MM.1S (cell line): ENCODE results near the gene GALNT6.

ENCODE experiments used
- DNase-seq: peaks from one replicate; pipeline ENCODE4 v3.0.0-alpha.2; 2015
- H2AFZ ChIP-seq: fragments of 300-600 bp; sonication (generic); 2 replicates; pipeline ENCODE4 v1.6.0; 2016; ENCODE audit warnings: antibody characterized with exemption, low read length
- H3F3A ChIP-seq: fragments of 300-600 bp; sonication (generic); 2 replicates; pipeline ENCODE4 v1.6.1; 2016; ENCODE audit warnings: mild to moderate bottlenecking, antibody characterized with exemption, low read length, moderate library complexity, mixed read lengths; ENCODE audit not compliant: insufficient read depth
- H3K27ac ChIP-seq: fragments of 300-600 bp; sonication (generic); 2 replicates; pipeline ENCODE4 v1.5.1; 2016; ENCODE audit warnings: mild to moderate bottlenecking, low read length
- H3K27me3 ChIP-seq: fragments of 300-600 bp; sonication (generic); replicated peaks from 2 replicates; pipeline ENCODE4 v1.6.0; 2016; ENCODE audit warnings: low read length; ENCODE audit not compliant: insufficient read depth
- H3K36me3 ChIP-seq: fragments of 300-600 bp; sonication (generic); replicated peaks from 2 replicates; pipeline ENCODE4 v1.6.1; 2016; ENCODE audit warnings: mild to moderate bottlenecking, low read length, mixed read lengths; ENCODE audit not compliant: insufficient read depth
- H3K4me1 ChIP-seq: fragments of 300-600 bp; sonication (generic); 2 replicates; pipeline ENCODE4 v1.6.1; 2016; ENCODE audit warnings: low read length, mixed read lengths
- H3K4me2 ChIP-seq: fragments of 300-600 bp; sonication (generic); 2 replicates; pipeline ENCODE4 v1.6.0; 2016; ENCODE audit warnings: low read depth, low read length
- H3K4me3 ChIP-seq: fragments of 300-600 bp; sonication (generic); 2 replicates; pipeline ENCODE4 v1.5.1; 2016; ENCODE audit warnings: low read length, mixed read lengths
- H3K79me2 ChIP-seq: fragments of 300-600 bp; sonication (generic); 2 replicates; pipeline ENCODE4 v1.6.1; 2016; ENCODE audit warnings: mixed run types, low read length, mixed read lengths
- H3K9ac ChIP-seq: fragments of 300-600 bp; sonication (generic); 2 replicates; pipeline ENCODE4 v1.6.1; 2016; ENCODE audit warnings: low read length, mixed read lengths
- H3K9me2 ChIP-seq: fragments of 300-600 bp; sonication (generic); replicated peaks from 2 replicates; pipeline ENCODE4 v1.6.1; 2016; ENCODE audit warnings: mild to moderate bottlenecking, low read length, mixed read lengths; ENCODE audit not compliant: insufficient read depth
- H3K9me3 ChIP-seq: fragments of 300-600 bp; sonication (generic); replicated peaks from 2 replicates; pipeline ENCODE4 v1.6.1; 2016; ENCODE audit warnings: mild to moderate bottlenecking, low read length, mixed read lengths; ENCODE audit not compliant: insufficient read depth
- H4K20me1 ChIP-seq: fragments of 300-600 bp; sonication (generic); 2 replicates; pipeline ENCODE4 v1.6.1; 2016; ENCODE audit warnings: mild to moderate bottlenecking, low read length, moderate library complexity, mixed read lengths; ENCODE audit not compliant: insufficient read depth
- EZH2 ChIP-seq: fragments of 300-600 bp; sonication (generic); optimal IDR thresholded peaks from 2 replicates; pipeline ENCODE3; 2017; ENCODE audit warnings: low read depth, mild to moderate bottlenecking, antibody characterized with exemption, low read length, mixed read lengths
- EZH2phosphoT487 ChIP-seq: fragments of 300-600 bp; sonication (generic); IDR thresholded peaks from 2 replicates; pipeline ENCODE4 v1.6.1; 2018; ENCODE audit warnings: antibody characterized with exemption, low read length
- TF ChIP-seq, protein P1 (sequence below): fragments of 300-600 bp; sonication (generic); IDR thresholded peaks from 2 replicates; pipeline ENCODE4 v1.5.1; 2016; ENCODE audit warnings: antibody characterized with exemption, low read length, mixed read lengths

Gene GALNT6

GRCh38 chr12:51413149-51413548 is 21.9 kb upstream of the GALNT6 start:
- Histone ChIP-seq H3F3A (no peaks in the 10 kb centered on the region), H3K36me3 (no peaks in the 10 kb centered on the region), H3K4me3 (no peak overlapping the region), H3K4me2 (no peak overlapping the region), H3K9ac (no peak overlapping the region), H2AFZ (no peak overlapping the region), H3K79me2 (no peaks in the 10 kb centered on the region), H3K9me3 (no peaks in the 10 kb centered on the region), H3K4me1 (no peaks in the 10 kb centered on the region), H3K27me3 (no peaks in the 10 kb centered on the region), H3K9me2 (no peaks in the 10 kb centered on the region), H4K20me1 (no peaks in the 10 kb centered on the region), H3K27ac (no peak overlapping the region)
- DNase-seq, result no peak
- TF ChIP-seq EZH2 (no peak), EZH2phosphoT487 (no peak)
- TF ChIP-seq, protein P1, sequence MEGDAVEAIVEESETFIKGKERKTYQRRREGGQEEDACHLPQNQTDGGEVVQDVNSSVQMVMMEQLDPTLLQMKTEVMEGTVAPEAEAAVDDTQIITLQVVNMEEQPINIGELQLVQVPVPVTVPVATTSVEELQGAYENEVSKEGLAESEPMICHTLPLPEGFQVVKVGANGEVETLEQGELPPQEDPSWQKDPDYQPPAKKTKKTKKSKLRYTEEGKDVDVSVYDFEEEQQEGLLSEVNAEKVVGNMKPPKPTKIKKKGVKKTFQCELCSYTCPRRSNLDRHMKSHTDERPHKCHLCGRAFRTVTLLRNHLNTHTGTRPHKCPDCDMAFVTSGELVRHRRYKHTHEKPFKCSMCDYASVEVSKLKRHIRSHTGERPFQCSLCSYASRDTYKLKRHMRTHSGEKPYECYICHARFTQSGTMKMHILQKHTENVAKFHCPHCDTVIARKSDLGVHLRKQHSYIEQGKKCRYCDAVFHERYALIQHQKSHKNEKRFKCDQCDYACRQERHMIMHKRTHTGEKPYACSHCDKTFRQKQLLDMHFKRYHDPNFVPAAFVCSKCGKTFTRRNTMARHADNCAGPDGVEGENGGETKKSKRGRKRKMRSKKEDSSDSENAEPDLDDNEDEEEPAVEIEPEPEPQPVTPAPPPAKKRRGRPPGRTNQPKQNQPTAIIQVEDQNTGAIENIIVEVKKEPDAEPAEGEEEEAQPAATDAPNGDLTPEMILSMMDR, result no peak

DNA sequence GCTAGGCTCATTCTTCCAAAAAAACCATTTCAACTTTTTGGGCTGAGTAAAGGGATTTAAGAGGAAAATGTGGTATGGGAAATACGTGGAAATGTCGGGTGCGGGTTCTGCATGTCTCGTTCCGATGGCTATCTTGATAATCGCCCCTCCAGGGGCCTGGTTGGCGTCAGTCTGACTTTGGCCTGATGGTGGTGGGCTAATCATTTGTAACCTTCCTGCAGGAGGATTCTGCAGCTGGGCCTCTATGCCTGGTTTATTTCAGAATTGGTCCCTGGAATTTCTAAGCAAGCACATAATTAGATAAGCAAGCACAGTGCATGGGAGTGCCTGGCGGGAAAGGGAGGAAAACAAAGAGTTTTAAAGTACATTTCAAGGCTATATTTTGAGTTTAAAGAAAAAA is 18.6 kb upstream of the GALNT6 start:
- Histone ChIP-seq H3K9ac (no peak overlapping the region), H3K4me1 (no peaks in the 10 kb centered on the region), H3K4me3 (no peak overlapping the region), H3F3A (no peaks in the 10 kb centered on the region), H3K9me2 (no peaks in the 10 kb centered on the region), H3K9me3 (no peaks in the 10 kb centered on the region), H3K36me3 (no peaks in the 10 kb centered on the region), H3K27me3 (no peaks in the 10 kb centered on the region), H3K4me2 (no peak overlapping the region), H2AFZ (no peak overlapping the region), H3K79me2 (no peaks in the 10 kb centered on the region), H4K20me1 (no peaks in the 10 kb centered on the region), H3K27ac (no peak overlapping the region)
- DNase-seq, result no peak
- TF ChIP-seq EZH2phosphoT487 (no peak), EZH2 (no peak)
- TF ChIP-seq, protein P1, result no peak

- Histone ChIP-seq H3K36me3 (no peaks in the 10 kb centered on the region), H2AFZ (no peak overlapping the region), H3K4me2 (no peak overlapping the region), H3K9me3 (no peaks in the 10 kb centered on the region), H3K9ac (no peak overlapping the region), H3K4me3 (no peak overlapping the region), H3K27ac (no peak overlapping the region), H3K4me1 (no peaks in the 10 kb centered on the region), H4K20me1 (no peaks in the 10 kb centered on the region), H3K27me3 (no peaks in the 10 kb centered on the region), H3K79me2 (no peaks in the 10 kb centered on the region), H3F3A (no peaks in the 10 kb centered on the region), H3K9me2 (no peaks in the 10 kb centered on the region)
- TF ChIP-seq EZH2 (no peak), EZH2phosphoT487 (no peak)
- TF ChIP-seq, protein P1, result no peak
- no peak for DNase-seq
Measured at GRCh38 chr12:51407604-51408003, 16.4 kb upstream of the GALNT6 start.
